ENCODE measurements around the gene KCNIP3. TPM values are rescaled to one million over a fixed set of nuclear protein-coding genes. Genes with fewer than 3 reads are reported as not detected.

KCNIP3 gene
- 1.5 and 2.7 TPM in 2 replicates for total RNA-seq (2014; rRNA removed; shearing (Covaris generic))

DNA sequence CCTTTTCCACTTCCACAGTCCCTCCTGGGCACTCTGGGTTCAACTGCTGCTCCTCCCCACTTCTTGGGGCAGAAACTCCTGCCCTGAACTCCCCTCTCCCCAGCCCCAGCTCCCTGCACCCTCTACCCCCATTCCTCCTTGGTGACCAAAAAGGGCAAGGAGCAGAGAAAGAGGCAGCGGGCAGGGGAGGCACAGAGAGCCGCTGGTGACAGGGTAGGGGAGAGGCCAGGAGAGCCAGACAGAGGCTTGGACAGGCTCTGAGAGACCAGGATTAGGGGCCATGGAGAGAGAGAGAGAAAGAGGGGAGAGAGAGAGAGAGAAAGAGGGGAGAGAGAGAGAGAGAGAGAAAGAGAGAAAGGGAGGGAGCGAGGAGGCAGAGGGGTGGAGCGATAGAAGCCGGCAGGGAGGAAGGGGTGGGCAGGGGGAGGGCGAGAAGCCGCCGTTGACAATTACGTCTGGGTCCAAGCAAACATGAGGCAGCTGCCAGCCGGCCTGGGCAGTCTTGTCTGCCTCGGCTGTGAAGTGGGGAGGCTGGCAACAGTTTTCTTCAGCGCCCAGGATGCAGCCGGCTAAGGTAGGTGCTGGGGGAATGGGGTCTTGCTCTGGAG lies at the start of gene KCNIP3:
KCNIP3 (plus strand) TSS at position 468 of the 608 bp plus-strand sequence; CDS start at position 560, 92 bp downstream.

GRCh38 chr2:95274291-95275150 lies 22.6 kb upstream of the KCNIP3 start, which contains the start of gene PROM2:
PROM2 (plus strand) TSS chr2:95274449; CDS start chr2:95274586, 137 bp downstream.

DNA sequence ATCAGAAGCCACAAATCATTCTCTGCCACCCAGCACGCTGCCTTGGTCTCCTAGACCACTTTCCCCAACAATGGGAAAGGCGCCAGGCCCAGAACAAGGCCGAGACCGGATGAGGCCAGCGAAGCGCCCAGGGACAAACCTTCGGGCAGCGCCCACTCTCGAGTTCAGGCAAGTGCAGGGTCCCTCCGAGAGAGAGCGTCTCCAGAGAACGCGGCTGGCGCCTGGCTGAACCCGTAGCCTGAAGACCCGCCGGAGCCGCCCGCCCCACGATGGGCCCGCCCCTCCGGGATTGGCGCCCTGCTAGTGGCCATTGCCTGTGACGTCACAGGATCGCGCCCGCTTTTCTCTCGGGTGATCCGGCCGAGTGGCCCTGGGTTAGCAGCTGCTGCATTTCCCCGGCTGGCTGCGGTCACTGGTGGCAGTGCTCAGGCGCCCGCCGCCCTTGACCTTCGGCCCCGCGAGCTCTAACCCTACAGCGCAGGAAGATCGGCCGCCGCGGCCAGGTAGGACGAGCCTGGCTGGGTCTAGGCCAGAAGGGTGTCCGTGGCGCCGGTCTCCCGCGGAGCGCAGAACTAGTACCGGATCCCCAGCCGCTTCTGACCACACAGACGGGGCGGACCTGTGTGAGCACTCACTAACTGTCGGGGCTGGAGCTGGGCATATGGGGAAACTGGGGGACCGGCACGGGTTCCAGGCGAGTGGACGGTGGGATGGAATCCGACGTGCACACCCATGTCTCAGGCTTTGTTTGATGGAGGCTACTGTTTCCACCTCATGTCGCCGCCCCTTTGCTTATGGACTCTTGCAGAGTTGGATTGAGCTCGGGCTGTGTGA lies 105.4 kb downstream of the KCNIP3 start, which contains the start of gene FAHD2A:
FAHD2A (plus strand) TSS at position 339 of the 834 bp plus-strand sequence. CDS start 2,851 bp downstream, outside the sequence.

Other genes starting within 250 kb of the KCNIP3 start
- gene MRPS5, start 175.5 kb upstream of the KCNIP3 start, total RNA-seq (2014; rRNA removed; shearing (Covaris generic)): 47.4 and 58.8 TPM in 2 replicates
- gene ZNF514, start 137.5 kb upstream of the KCNIP3 start, total RNA-seq (2014; rRNA removed; shearing (Covaris generic)): 5.9 and 7.1 TPM in 2 replicates
- gene ZNF2, start 131.5 kb upstream of the KCNIP3 start, total RNA-seq (2014; rRNA removed; shearing (Covaris generic)): 0.80 and 1.0 TPM in 2 replicates
- 2.9 and 3.0 TPM in 2 replicates for gene ZNF892, start 89.8 kb upstream of the KCNIP3 start, total RNA-seq (2014; rRNA removed; shearing (Covaris generic))
- gene PROM2, start 22.9 kb upstream of the KCNIP3 start, total RNA-seq (2014; rRNA removed; shearing (Covaris generic)): 0.15 and 0.66 TPM in 2 replicates
- gene FAHD2A, start 105.4 kb downstream of the KCNIP3 start, total RNA-seq (2014; rRNA removed; shearing (Covaris generic)): 20.6 and 24.6 TPM in 2 replicates
- 0.29 and 0.45 TPM in 2 replicates for gene TRIM43B, start 187.4 kb downstream of the KCNIP3 start, total RNA-seq (2014; rRNA removed; shearing (Covaris generic))

All from A375 (cell line).